PC-9 (cell line): ENCODE data around the gene NPHP4. TPM values are rescaled to one million over a fixed set of nuclear protein-coding genes. Genes with fewer than 3 reads are reported as not detected.

ENCODE experiments used
- BruUV-seq: library from RNA; stranded (reverse); fragments of 400-500 nt; replicated peaks from 2 replicates; lab custom pipeline; 2021; lab: Mats Ljungman, UMichigan
- CTCF ChIA-PET: fragments of 300-600 bp; sonication (Branson Sonifier 250); formaldehyde crosslinking; loops from one replicate; lab custom pipeline; 2022; ENCODE audit warnings: antibody characterized with exemption; lab: Charles Lee
- POLR2A ChIA-PET: fragments of 300-600 bp; sonication (Branson Sonifier 250); formaldehyde crosslinking; loops from one replicate; lab custom pipeline; 2022; ENCODE audit warnings: antibody characterized with exemption; ENCODE audit not compliant: unreplicated experiment; lab: Charles Lee
- DNase-seq, 2 experiments: peaks; one replicate each; pipeline versions ENCODE4 v3.0.0 to v3.0.0-alpha.2; 2015 to 2022; ENCODE audit warnings: mixed read lengths in 1 of 2
- H2AFZ ChIP-seq: fragments of 200-600 bp; sonication (generic); 2 replicates; pipeline ENCODE4 v1.8.1; 2017; ENCODE audit warnings: antibody characterized with exemption
- H3F3A ChIP-seq: fragments of 200-600 bp; sonication (generic); 2 replicates; pipeline ENCODE4 v1.8.1; 2017; ENCODE audit warnings: antibody characterized with exemption, mild to moderate bottlenecking, low read depth; ENCODE audit not compliant: insufficient read depth
- H3K27ac ChIP-seq: fragments of 200-600 bp; sonication (generic); 2 replicates; pipeline ENCODE4 v1.6.1; 2016; ENCODE audit warnings: mixed run types
- H3K27me3 ChIP-seq: fragments of 200-600 bp; sonication (generic); 2 replicates; pipeline ENCODE4 v1.6.1; 2016; ENCODE audit warnings: low read depth, mixed run types; ENCODE audit not compliant: insufficient read depth
- H3K36me3 ChIP-seq: fragments of 200-600 bp; sonication (generic); 2 replicates; pipeline ENCODE4 v1.6.1; 2016; ENCODE audit warnings: low read depth, mixed run types
- H3K4me1 ChIP-seq: fragments of 200-600 bp; sonication (generic); replicated peaks from 2 replicates; pipeline ENCODE4 v1.6.1; 2016; ENCODE audit warnings: mixed run types; ENCODE audit not compliant: insufficient read depth
- H3K4me2 ChIP-seq: fragments of 200-600 bp; sonication (generic); 2 replicates; pipeline ENCODE4 v1.6.1; 2017; ENCODE audit warnings: mixed run types
- H3K4me3 ChIP-seq: fragments of 200-600 bp; sonication (generic); 2 replicates; pipeline ENCODE4 v1.6.1; 2016; ENCODE audit warnings: mixed run types
- H3K79me2 ChIP-seq: fragments of 200-600 bp; sonication (generic); 2 replicates; pipeline ENCODE4 v1.6.1; 2017; ENCODE audit warnings: low read depth, mixed run types
- H3K9me2 ChIP-seq: fragments of 200-600 bp; sonication (generic); 2 replicates; pipeline ENCODE4 v1.8.1; 2017; ENCODE audit warnings: mild to moderate bottlenecking; ENCODE audit not compliant: insufficient read depth
- H3K9me3 ChIP-seq: fragments of 200-600 bp; sonication (generic); 2 replicates; pipeline ENCODE4 v1.8.1; 2016; ENCODE audit warnings: low read depth; ENCODE audit not compliant: insufficient read depth
- H4K20me1 ChIP-seq: fragments of 200-600 bp; sonication (generic); 2 replicates; pipeline ENCODE4 v1.8.1; 2017; ENCODE audit not compliant: insufficient read depth
- CTCF ChIP-seq: fragments of 200-600 bp; sonication (generic); conservative IDR thresholded peaks from 2 replicates; pipeline ENCODE4 v1.6.1; 2017; ENCODE audit warnings: mixed run types, antibody characterized with exemption, mild to moderate bottlenecking, moderate library complexity
- EZH2 ChIP-seq: fragments of 200-600 bp; sonication (generic); IDR thresholded peaks from 2 replicates; pipeline ENCODE4 v1.8.0; 2017; ENCODE audit warnings: antibody characterized with exemption, low read depth
- intact Hi-C: fragments of 100-400 bp; cut with micrococcal nuclease; formaldehyde crosslinking; loops from one replicate; pipeline ENCODE4 v1.10.0; 2022; ENCODE audit not compliant: unreplicated experiment
- total RNA-seq: library from RNA; stranded (reverse); gene quantifications from 2 replicates; pipeline ENCODE4 v1.2.3, GENCODE V29; 2021

Gene NPHP4
- total RNA-seq, 1 experiment from 2014 or later, result 17.9 TPM

- no peak for DNase-seq
- Histone ChIP-seq H3K4me1 (no peaks in the 10 kb centered on the region), H3K4me2 (no peak overlapping the region), H3K27ac (no peak overlapping the region), H3F3A (no peaks in the 10 kb centered on the region; the same call in 1 of the 2 replicates), H3K79me2 (no peaks in the 10 kb centered on the region), H2AFZ (no peak overlapping the region), H3K27me3 (no peaks in the 10 kb centered on the region), H4K20me1 (no peaks in the 10 kb centered on the region), H3K9me3 (no peaks in the 10 kb centered on the region), H3K4me3 (no peak overlapping the region), H3K36me3 (no peaks in the 10 kb centered on the region), H3K9me2 (no peaks in the 10 kb centered on the region)
- CTCF ChIA-PET, result no interaction called here
- no peak for TF ChIP-seq EZH2
- POLR2A ChIA-PET, result no interaction called here
- intact Hi-C loops, result no loop called here
- no TSS peak for BruUV-seq
These were observed 45.1 kb upstream of the NPHP4 start for GRCh38 chr1:6037338-6037762.

DNA sequence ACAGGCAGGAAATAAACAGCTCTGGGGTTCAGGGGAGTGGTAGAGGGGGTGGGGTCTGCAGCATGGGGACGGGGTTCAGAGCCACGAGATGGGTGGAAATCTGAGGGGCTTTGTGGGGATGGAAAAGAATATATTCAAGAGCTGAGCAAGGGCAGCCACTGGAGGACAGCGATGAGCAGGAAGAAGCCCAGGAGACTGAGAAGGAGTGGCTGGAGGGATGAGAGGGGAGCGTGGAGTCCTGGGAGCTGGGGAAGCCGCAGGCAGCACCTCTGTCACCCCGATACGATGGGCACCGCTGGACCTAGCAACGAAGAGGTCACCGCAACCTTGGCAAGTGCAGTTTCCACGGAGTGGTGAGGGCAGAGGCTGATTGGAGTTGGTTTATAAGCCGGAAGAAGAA, 43.5 kb upstream of the NPHP4 start:
- H3K4me2 ChIP-seq, result no peak overlapping the region
- no peak overlapping the region for H3K27ac ChIP-seq
- H3K4me1 ChIP-seq, result no peaks in the 10 kb centered on the region
- H3K79me2 ChIP-seq, result no peaks in the 10 kb centered on the region
- no TSS peak for BruUV-seq
- no peaks in the 10 kb centered on the region for H3K9me2 ChIP-seq
- intact Hi-C loops, result no loop called here
- TF ChIP-seq CTCF (no peak), EZH2 (no peak)
- no peaks in the 10 kb centered on the region for H3K27me3 ChIP-seq
- H3K9me3 ChIP-seq, result no peaks in the 10 kb centered on the region
- H3K4me3 ChIP-seq, result no peak overlapping the region
- no peaks in the 10 kb centered on the region for H3K36me3 ChIP-seq
- no peaks in the 10 kb centered on the region for H4K20me1 ChIP-seq
- DNase-seq, result no peak
- ChIA-PET CTCF (no interaction called here), POLR2A (interaction anchor here (0.6 kb wide), 1 partner anchor 157 kb away, joined by 4 read pairs; no protein-coding TSS in a partner anchor)
- no peaks in the 10 kb centered on the region; the same call in 1 of the 2 replicates for H3F3A ChIP-seq
- H2AFZ ChIP-seq, result no peak overlapping the region

- no peaks in the 10 kb centered on the region for H4K20me1 ChIP-seq
- H3K9me2 ChIP-seq, result no peaks in the 10 kb centered on the region
- ChIA-PET POLR2A (interaction anchor here (0.6 kb wide), 1 partner anchor 157 kb away, joined by 4 read pairs; no protein-coding TSS in a partner anchor), CTCF (no interaction called here)
- H3K9me3 ChIP-seq, result no peaks in the 10 kb centered on the region
- no peaks in the 10 kb centered on the region for H3K79me2 ChIP-seq
- no peak overlapping the region for H3K4me3 ChIP-seq
- intact Hi-C loops, result no loop called here
- no peaks in the 10 kb centered on the region for H3K36me3 ChIP-seq
- BruUV-seq, result no TSS peak
- no peaks in the 10 kb centered on the region; the same call in 1 of the 2 replicates for H3F3A ChIP-seq
- H3K4me2 ChIP-seq, result no peak overlapping the region
- H3K27ac ChIP-seq, result no peak overlapping the region
- no peaks in the 10 kb centered on the region for H3K4me1 ChIP-seq
- no peaks in the 10 kb centered on the region for H3K27me3 ChIP-seq
- TF ChIP-seq CTCF (no peak), EZH2 (no peak)
- no peak overlapping the region for H2AFZ ChIP-seq
- no peak for DNase-seq
These were observed 43.1 kb upstream of the NPHP4 start for GRCh38 chr1:6035303-6035702.

DNA sequence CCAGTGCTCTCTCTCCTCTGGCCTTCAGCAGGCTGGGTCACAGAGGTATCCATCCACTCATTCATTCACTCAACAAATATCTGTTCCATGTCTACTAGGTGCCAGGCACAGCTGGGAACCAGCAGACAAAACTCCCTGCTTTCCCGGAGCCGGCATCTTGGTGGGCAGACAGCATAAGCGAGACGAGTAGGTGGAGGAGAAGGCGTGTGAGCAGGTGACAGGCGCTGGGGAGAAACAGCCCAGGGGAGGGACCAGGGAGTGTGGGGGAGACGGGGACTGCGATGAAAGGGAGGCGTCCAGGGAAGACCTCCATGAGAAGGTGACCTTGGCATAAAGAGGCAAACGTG, 42.5 kb upstream of the NPHP4 start:
- no peak overlapping the region for H3K4me2 ChIP-seq
- no peaks in the 10 kb centered on the region for H3K9me3 ChIP-seq
- BruUV-seq, result no TSS peak
- H3K27me3 ChIP-seq, result no peaks in the 10 kb centered on the region
- no peak overlapping the region for H2AFZ ChIP-seq
- intact Hi-C loops, result no loop called here
- no peaks in the 10 kb centered on the region; the same call in 1 of the 2 replicates for H3F3A ChIP-seq
- DNase-seq, result no peak
- no peaks in the 10 kb centered on the region for H3K4me1 ChIP-seq
- ChIA-PET CTCF (interaction anchor here (0.5 kb wide), 1 partner anchor 94 kb away, joined by 3 read pairs; no protein-coding TSS in a partner anchor), POLR2A (no interaction called here)
- H3K79me2 ChIP-seq, result no peaks in the 10 kb centered on the region
- no peak overlapping the region for H3K27ac ChIP-seq
- H3K36me3 ChIP-seq, result no peaks in the 10 kb centered on the region
- H3K9me2 ChIP-seq, result no peaks in the 10 kb centered on the region
- no peak overlapping the region for H3K4me3 ChIP-seq
- TF ChIP-seq CTCF (no peak), EZH2 (no peak)
- H4K20me1 ChIP-seq, result no peaks in the 10 kb centered on the region
